ENCODE data around the gene DNPEP.

DNA sequence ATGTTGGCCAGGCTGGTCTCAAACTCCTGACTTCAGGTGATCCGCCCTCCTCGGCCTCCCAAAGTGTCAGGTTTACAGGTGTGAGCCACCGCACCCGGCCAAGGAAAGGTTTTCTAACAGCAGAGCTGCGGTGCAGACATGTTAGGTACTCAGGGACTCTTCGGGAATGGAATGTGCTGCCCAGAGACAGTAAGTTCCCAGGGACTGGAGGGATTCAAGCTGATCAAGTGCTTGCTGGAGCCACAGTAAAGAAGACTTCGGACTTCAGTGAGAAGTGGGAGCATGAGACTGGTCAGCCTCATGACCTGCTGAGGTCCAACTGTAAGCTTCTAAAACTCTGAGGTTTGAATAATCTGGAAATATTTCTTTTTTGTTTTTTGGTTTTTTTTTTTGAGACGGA, 22.7 kb upstream of the DNPEP start:
- TF ChIP-seq CTCF (conservative IDR thresholded peaks at IDR 0.05; ENCODE audit: low read length) (no peak), EZH2phosphoT487 (IDR thresholded peaks at IDR 0.05; ENCODE audit: borderline replicate concordance, low read depth, low read length) (no peak)

All from OCI-LY7 (cell line).